ENCODE results near the gene ZC3H7A.

Gene ZC3H7A

GRCh38 chr16:11750056-11750455 is 47.0 kb downstream of the ZC3H7A start:
- ATAC-seq: no peak
- TF ChIP-seq TSHZ2 (CRISPR knock-in tag; IDR thresholded peaks at IDR 0.05): no peak
- no peak for TF ChIP-seq SNAI2 (CRISPR knock-in tag; IDR thresholded peaks at IDR 0.05)
- no peak for TF ChIP-seq OSR1 (CRISPR knock-in tag; IDR thresholded peaks at IDR 0.05)

- TF ChIP-seq OSR1 (CRISPR knock-in tag; IDR thresholded peaks at IDR 0.05): no peak
- no peak for TF ChIP-seq RARB (CRISPR knock-in tag; IDR thresholded peaks at IDR 0.05)
- TF ChIP-seq PATZ1 (CRISPR knock-in tag; IDR thresholded peaks at IDR 0.05; ENCODE audit: borderline replicate concordance): no peak
- TF ChIP-seq ZC3H10 (CRISPR knock-in tag; IDR thresholded peaks at IDR 0.05): no peak
- no peak for TF ChIP-seq ZNF8 (CRISPR knock-in tag; IDR thresholded peaks at IDR 0.05)
- no peak for TF ChIP-seq TOX (CRISPR knock-in tag; IDR thresholded peaks at IDR 0.05; ENCODE audit: borderline replicate concordance)
- TF ChIP-seq ZFP3 (CRISPR knock-in tag; IDR thresholded peaks at IDR 0.05): no peak
- no peak for TF ChIP-seq SNAI2 (CRISPR knock-in tag; IDR thresholded peaks at IDR 0.05)
- TF ChIP-seq CSDC2 (CRISPR knock-in tag; IDR thresholded peaks at IDR 0.05): no peak
- TF ChIP-seq CREB5 (CRISPR knock-in tag; IDR thresholded peaks at IDR 0.05; ENCODE audit: low read depth): no peak
- TF ChIP-seq ZNF565 (CRISPR knock-in tag; conservative IDR thresholded peaks at IDR 0.05; ENCODE audit: low read depth): no peak
- TF ChIP-seq ZFP30 (CRISPR knock-in tag; IDR thresholded peaks at IDR 0.05): no peak
- no peak for TF ChIP-seq ESRRG (CRISPR knock-in tag; IDR thresholded peaks at IDR 0.05)
- TF ChIP-seq BACH2 (CRISPR knock-in tag; IDR thresholded peaks at IDR 0.05; ENCODE audit: borderline replicate concordance): no peak
- no peak for TF ChIP-seq GLIS3 (CRISPR knock-in tag; IDR thresholded peaks at IDR 0.05)
- no peak for TF ChIP-seq ZNF70 (CRISPR knock-in tag; IDR thresholded peaks at IDR 0.05)
- TF ChIP-seq TCF4 (CRISPR knock-in tag; IDR thresholded peaks at IDR 0.05; ENCODE audit: borderline replicate concordance): no peak
- TF ChIP-seq PPARA (CRISPR knock-in tag; IDR thresholded peaks at IDR 0.05; ENCODE audit: borderline replicate concordance): no peak
- TF ChIP-seq ARNTL (CRISPR knock-in tag; IDR thresholded peaks at IDR 0.05; ENCODE audit: borderline replicate concordance, low read depth): no peak
- ATAC-seq: no peak
Observed at GRCh38 chr16:11748404-11749254, 48.4 kb downstream of the ZC3H7A start.

- ATAC-seq: no peak
- no peak for TF ChIP-seq ZFP3 (CRISPR knock-in tag; IDR thresholded peaks at IDR 0.05)
- TF ChIP-seq TOX (CRISPR knock-in tag; IDR thresholded peaks at IDR 0.05; ENCODE audit: borderline replicate concordance): no peak
Observed at GRCh38 chr16:11747949-11748403, 49.1 kb downstream of the ZC3H7A start.

GRCh38 chr16:11744075-11744470 is 53.0 kb downstream of the ZC3H7A start:
- ATAC-seq: no peak
- TF ChIP-seq CREB5 (CRISPR knock-in tag; IDR thresholded peaks at IDR 0.05; ENCODE audit: low read depth): no peak
- no peak for TF ChIP-seq CSRNP3 (CRISPR knock-in tag; IDR thresholded peaks at IDR 0.05)
- TF ChIP-seq GLIS3 (CRISPR knock-in tag; IDR thresholded peaks at IDR 0.05): no peak
- no peak for TF ChIP-seq PATZ1 (CRISPR knock-in tag; IDR thresholded peaks at IDR 0.05; ENCODE audit: borderline replicate concordance)
- no peak for TF ChIP-seq RARB (CRISPR knock-in tag; IDR thresholded peaks at IDR 0.05)
- no peak for TF ChIP-seq ISL1 (CRISPR knock-in tag; IDR thresholded peaks at IDR 0.05)
- TF ChIP-seq ARNTL (CRISPR knock-in tag; IDR thresholded peaks at IDR 0.05; ENCODE audit: borderline replicate concordance, low read depth): no peak
- TF ChIP-seq TOX (CRISPR knock-in tag; IDR thresholded peaks at IDR 0.05; ENCODE audit: borderline replicate concordance): no peak
- TF ChIP-seq OSR1 (CRISPR knock-in tag; IDR thresholded peaks at IDR 0.05): no peak
- TF ChIP-seq BACH2 (CRISPR knock-in tag; IDR thresholded peaks at IDR 0.05; ENCODE audit: borderline replicate concordance): no peak
- TF ChIP-seq ZNF565 (CRISPR knock-in tag; conservative IDR thresholded peaks at IDR 0.05; ENCODE audit: low read depth): no peak

All from SK-N-SH treated with all-trans-retinoic acid at 6 μM for 48 hours (cell line).